ENCODE results near the gene ARPC3. TPM values are rescaled to one million over a fixed set of nuclear protein-coding genes. Genes with fewer than 3 reads are reported as not detected.

ARPC3 gene
- total and polyA plus RNA-seq, 2 donors = 151 to 220 TPM

Small RNA genes within 50 kb of the gene (small RNA-seq; reads per million reads assigned to genes)
- not detected for gene RF00278

Other genes starting within 250 kb of the ARPC3 start
- gene ATP2A2, start 169.1 kb downstream of the ARPC3 start, total RNA-seq = 138 TPM
- 173 TPM for gene ATP2A2, start 169.1 kb downstream of the ARPC3 start, polyA plus RNA-seq
- 56.6 TPM for gene ANAPC7, start 46.6 kb downstream of the ARPC3 start, total RNA-seq
- 39.4 TPM for gene ANAPC7, start 46.6 kb downstream of the ARPC3 start, polyA plus RNA-seq
- gene GPN3, start 17.9 kb upstream of the ARPC3 start, total RNA-seq = 17.2 TPM
- 41.2 TPM for gene GPN3, start 17.9 kb upstream of the ARPC3 start, polyA plus RNA-seq
- 17.0 TPM for gene FAM216A, start 18.5 kb upstream of the ARPC3 start, total RNA-seq
- gene FAM216A, start 18.5 kb upstream of the ARPC3 start, polyA plus RNA-seq = 10.7 TPM
- 114 TPM for gene VPS29, start 51.8 kb upstream of the ARPC3 start, total RNA-seq
- gene VPS29, start 51.8 kb upstream of the ARPC3 start, polyA plus RNA-seq = 158 TPM
- gene RAD9B, start 52.0 kb upstream of the ARPC3 start, total RNA-seq = 2.1 TPM
- 0.51 TPM for gene RAD9B, start 52.0 kb upstream of the ARPC3 start, polyA plus RNA-seq
- gene PPTC7, start 133.0 kb upstream of the ARPC3 start, total RNA-seq = 15.0 TPM
- 20.8 TPM for gene PPTC7, start 133.0 kb upstream of the ARPC3 start, polyA plus RNA-seq
- 82.5 TPM for gene TCTN1, start 163.8 kb upstream of the ARPC3 start, total RNA-seq
- 22.5 TPM for gene TCTN1, start 163.8 kb upstream of the ARPC3 start, polyA plus RNA-seq
- gene HVCN1, start 238.8 kb upstream of the ARPC3 start, total RNA-seq = 9.9 TPM
- gene HVCN1, start 238.8 kb upstream of the ARPC3 start, polyA plus RNA-seq = 9.7 TPM